ENCODE results near the gene LHFPL5. TPM values are rescaled to one million over a fixed set of nuclear protein-coding genes. Genes with fewer than 3 reads are reported as not detected.
A peak's percentile ranks its signal among the peaks of the same experiment; 100 is the strongest.

LHFPL5 gene
- total and polyA plus RNA-seq, 2 of the 13 experiments (the other 11 are each of a cell fraction or from before 2014, with no cell fraction given) = 0.03 TPM; not detected in 1

DNA sequence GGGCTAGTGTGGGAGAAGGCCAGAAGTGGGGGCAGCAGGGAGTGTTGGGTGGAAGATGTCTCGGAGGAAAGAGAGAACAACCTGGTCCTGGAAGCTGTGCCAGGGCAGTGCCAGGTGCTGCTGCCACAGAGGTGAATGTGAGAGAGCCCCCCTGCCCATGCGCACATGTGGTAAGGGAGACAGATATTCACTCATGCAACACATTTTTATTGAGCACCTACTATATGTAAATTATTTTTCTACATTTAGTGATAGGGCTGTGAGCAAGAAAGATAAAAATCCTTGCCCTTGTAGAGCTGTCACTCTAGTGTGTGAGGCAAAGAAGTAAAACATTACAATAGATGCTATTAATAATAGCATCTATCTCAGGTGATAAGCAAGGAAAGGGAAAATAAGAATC is 23.9 kb upstream of the LHFPL5 start:
- ATAC-seq (no peak), DNase-seq (ENCODE audit: low spot score) (no peak), FAIRE-seq (no peak)
- TF ChIP-seq TARDBP (CRISPR knock-in tag; IDR thresholded peaks at IDR 0.05) (no peak), ZNF30 (CRISPR knock-in tag; IDR thresholded peaks at IDR 0.05) (no peak), YEATS4 (CRISPR knock-in tag; IDR thresholded peaks at IDR 0.05; ENCODE audit: borderline replicate concordance) (no peak), ZNF205 (CRISPR knock-in tag; IDR thresholded peaks at IDR 0.05) (no peak), ZNF3 (CRISPR knock-in tag; IDR thresholded peaks at IDR 0.05) (peak; percentile 68; the same call in 1 of the 2 replicates), ZNF362 (CRISPR knock-in tag; IDR thresholded peaks at IDR 0.05; ENCODE audit: borderline replicate concordance) (no peak), KLF12 (CRISPR knock-in tag; IDR thresholded peaks at IDR 0.05; ENCODE audit: borderline replicate concordance) (no peak)
- POLR2A ChIA-PET = no interaction called here
- H3K9me3 ChIP-seq (ENCODE audit: low read length) = no peaks in the 10 kb centered on the region
- no peaks in the 10 kb centered on the region for H3K79me2 ChIP-seq (ENCODE audit: insufficient read depth, low read length)
- no peaks in the 10 kb centered on the region for H4K20me1 ChIP-seq (ENCODE audit: insufficient read depth, low read length)
- CTCF ChIA-PET (ENCODE audit: low intra/inter-chr PET ratio, low total read pairs) = no interaction called here
- no peak overlapping the region for H3K27ac ChIP-seq (ENCODE audit: extremely low read length, insufficient read depth, low read length)
- BruUV-seq (replicated peaks) = no TSS peak
- no peak overlapping the region for H3K4me3 ChIP-seq (replicated peaks in 1 of 3; ENCODE audit: insufficient read depth in 1 of 3, low read depth in 2 of 3, low read length in 3 of 3)
- H3K4me1 ChIP-seq (ENCODE audit: insufficient read depth, low read length) = peaks cover 6% of the 10 kb centered on the region
- no peak overlapping the region for H3K9ac ChIP-seq (ENCODE audit: insufficient read depth, low read depth, low read length)
- H2AFZ ChIP-seq (ENCODE audit: low read length) = no peak overlapping the region
- 92% methylated on average over 2 of the region's 2 CpGs for WGBS (ENCODE audit: low lambda C conversion rate)
- no peak overlapping the region for H3K4me2 ChIP-seq (ENCODE audit: low read depth, low read length)
- peaks cover 11 to 29% of the 10 kb centered on the region in 2 experiments; a peak in 4 of 5 replicates for H3K27me3 ChIP-seq (ENCODE audit: control insufficient read depth in 1 of 2, insufficient read depth in 2 of 2, low read length in 2 of 2)
- intact Hi-C loops (cut with micrococcal nuclease; ENCODE audit: unreplicated experiment) (no loop called here), in situ Hi-C loops (cut with HindIII; ENCODE audit: extremely low pct_ligation_motif_present, low pct_unique_long_range_greater_than_20kb) (no loop called here)
- no peaks in the 10 kb centered on the region for H3K36me3 ChIP-seq (replicated peaks in 1 of 2; ENCODE audit: control insufficient read depth in 1 of 2, insufficient read depth in 2 of 2, low read length in 2 of 2)

- intact Hi-C loops (cut with micrococcal nuclease; ENCODE audit: unreplicated experiment) (no loop called here), in situ Hi-C loops (cut with HindIII; ENCODE audit: extremely low pct_ligation_motif_present, low pct_unique_long_range_greater_than_20kb) (no loop called here)
- H3K9me3 ChIP-seq (ENCODE audit: low read length) = no peaks in the 10 kb centered on the region
- H3K4me1 ChIP-seq (ENCODE audit: insufficient read depth, low read length) = peaks cover 6% of the 10 kb centered on the region
- H3K36me3 ChIP-seq (replicated peaks in 1 of 2; ENCODE audit: control insufficient read depth in 1 of 2, insufficient read depth in 2 of 2, low read length in 2 of 2) = no peaks in the 10 kb centered on the region
- TF ChIP-seq ZNF143 (CRISPR knock-in tag; IDR thresholded peaks at IDR 0.05) (no peak), ZMYM3 (CRISPR knock-in tag; IDR thresholded peaks at IDR 0.05) (no peak), HNRNPH1 (optimal IDR thresholded peaks at IDR 0.05; ENCODE audit: low read depth, low read length) (no peak), SMYD3 (CRISPR knock-in tag; IDR thresholded peaks at IDR 0.05) (no peak), NR0B2 (CRISPR knock-in tag; IDR thresholded peaks at IDR 0.05) (no peak)
- WGBS (ENCODE audit: low lambda C conversion rate) = 10% methylated on average over 3 of the region's 3 CpGs
- BruUV-seq (replicated peaks) = no TSS peak
- DNase-seq (ENCODE audit: low spot score) (no peak), ATAC-seq (no peak), FAIRE-seq (no peak)
- no peaks in the 10 kb centered on the region for H3K79me2 ChIP-seq (ENCODE audit: insufficient read depth, low read length)
- H3K4me2 ChIP-seq (ENCODE audit: low read depth, low read length) = no peak overlapping the region
- no peak overlapping the region for H3K9ac ChIP-seq (ENCODE audit: insufficient read depth, low read depth, low read length)
- POLR2A ChIA-PET = no interaction called here
- no peak overlapping the region for H3K4me3 ChIP-seq (replicated peaks in 1 of 3; ENCODE audit: insufficient read depth in 1 of 3, low read depth in 2 of 3, low read length in 3 of 3)
- no peak overlapping the region for H2AFZ ChIP-seq (ENCODE audit: low read length)
- CTCF ChIA-PET (ENCODE audit: low intra/inter-chr PET ratio, low total read pairs) = no interaction called here
- H3K27ac ChIP-seq (ENCODE audit: extremely low read length, insufficient read depth, low read length) = no peak overlapping the region
- H3K27me3 ChIP-seq (ENCODE audit: control insufficient read depth in 1 of 2, insufficient read depth in 2 of 2, low read length in 2 of 2) = peaks cover 7 to 24% of the 10 kb centered on the region in 2 experiments; a peak in 3 of 5 replicates
- no peaks in the 10 kb centered on the region for H4K20me1 ChIP-seq (ENCODE audit: insufficient read depth, low read length)
Measured at GRCh38 chr6:35782424-35782823, 22.7 kb upstream of the LHFPL5 start.
